H9 (cell line): Measurements from ENCODE around the gene SYNGR2. TPM values are rescaled to one million over a fixed set of nuclear protein-coding genes. Genes with fewer than 3 reads are reported as not detected.

Source experiments
- DNase-seq: peaks from one replicate; pipeline ENCODE4 v3.0.0-alpha.2; 2017
- H2AFZ ChIP-seq: one replicate; pipeline ENCODE4 v1.6.1; 2013; ENCODE audit warnings: mild to moderate bottlenecking, low read length, control low read depth, moderate library complexity
- H2AK5ac ChIP-seq: 2 replicates; pipeline ENCODE4 v1.6.1; 2013; ENCODE audit warnings: low read length, control low read depth, mixed read lengths; ENCODE audit not compliant: insufficient read length
- H2BK120ac ChIP-seq: one replicate; pipeline ENCODE4 v1.6.1; 2013; ENCODE audit warnings: low read depth, mild to moderate bottlenecking, low read length, control low read depth, inconsistent platforms; ENCODE audit not compliant: poor library complexity, severe bottlenecking
- H2BK12ac ChIP-seq: 2 replicates; pipeline ENCODE4 v1.6.1; 2013; ENCODE audit warnings: low read length, control low read depth, mixed read lengths, low read depth; ENCODE audit not compliant: insufficient read length
- H2BK15ac ChIP-seq: 2 replicates; pipeline ENCODE4 v1.6.1; 2013; ENCODE audit warnings: low read depth, low read length, control low read depth
- H2BK20ac ChIP-seq: one replicate; pipeline ENCODE4 v1.6.1; 2013; ENCODE audit warnings: low read depth, mild to moderate bottlenecking, low read length, control low read depth, inconsistent platforms; ENCODE audit not compliant: poor library complexity, severe bottlenecking
- H2BK5ac ChIP-seq: 2 replicates; pipeline ENCODE4 v1.6.1; 2013; ENCODE audit warnings: low read length, control low read depth, mixed read lengths; ENCODE audit not compliant: insufficient read length
- H3K14ac ChIP-seq: 2 replicates; pipeline ENCODE4 v1.6.1; 2013; ENCODE audit warnings: low read length, control low read depth; ENCODE audit not compliant: insufficient read depth
- H3K18ac ChIP-seq: 2 replicates; pipeline ENCODE4 v1.6.1; 2013; ENCODE audit warnings: low read depth, mild to moderate bottlenecking, mixed read lengths, low read length, control low read depth; ENCODE audit not compliant: insufficient read length
- H3K23ac ChIP-seq: 2 replicates; pipeline ENCODE4 v1.6.1; 2013; ENCODE audit warnings: low read length, control low read depth, mixed read lengths, low read depth; ENCODE audit not compliant: insufficient read length
- H3K23me2 ChIP-seq: 2 replicates; pipeline ENCODE4 v1.6.1; 2013; ENCODE audit warnings: low read depth, mild to moderate bottlenecking, mixed read lengths, low read length, control low read depth; ENCODE audit not compliant: insufficient read length, poor library complexity, severe bottlenecking
- H3K27ac ChIP-seq: 2 replicates; pipeline ENCODE4 v1.5.1; 2013; ENCODE audit warnings: low read length, control low read depth, mixed read lengths, low read depth; ENCODE audit not compliant: insufficient read length
- H3K27me3 ChIP-seq: 2 replicates; pipeline ENCODE4 v1.6.1; 2013; ENCODE audit warnings: low read length, control low read depth, inconsistent platforms; ENCODE audit not compliant: insufficient read depth
- H3K4ac ChIP-seq: 2 replicates; pipeline ENCODE4 v1.6.1; 2013; ENCODE audit warnings: low read depth, mild to moderate bottlenecking, control low read depth, inconsistent platforms, low read length, moderate library complexity
- H3K4me1 ChIP-seq: 2 replicates; pipeline ENCODE4 v1.6.1; 2013; ENCODE audit warnings: low read length, control low read depth, inconsistent platforms; ENCODE audit not compliant: insufficient read depth
- H3K4me2 ChIP-seq: 2 replicates; pipeline ENCODE4 v1.6.1; 2013; ENCODE audit warnings: low read length, control low read depth, mixed read lengths; ENCODE audit not compliant: insufficient read length, insufficient read depth
- H3K56ac ChIP-seq: 2 replicates; pipeline ENCODE4 v1.6.1; 2013; ENCODE audit warnings: low read depth, mild to moderate bottlenecking, mixed read lengths, low read length, control low read depth; ENCODE audit not compliant: insufficient read length
- H3K79me1 ChIP-seq: 2 replicates; pipeline ENCODE4 v1.6.1; 2013; ENCODE audit warnings: low read depth, mild to moderate bottlenecking, moderate library complexity, low read length, control low read depth, inconsistent platforms; ENCODE audit not compliant: insufficient read depth, poor library complexity, severe bottlenecking
- H3K79me2 ChIP-seq: 2 replicates; pipeline ENCODE4 v1.6.1; 2013; ENCODE audit warnings: low read length, control low read depth, inconsistent platforms; ENCODE audit not compliant: insufficient read depth
- H3K9ac ChIP-seq: 2 replicates; pipeline ENCODE4 v1.6.1; 2013; ENCODE audit warnings: low read length, control low read depth, mixed read lengths; ENCODE audit not compliant: insufficient read length; ENCODE audit errors: extremely low read depth
- H3K9me3 ChIP-seq: one replicate; pipeline ENCODE4 v1.6.1; 2013; ENCODE audit warnings: low read depth, low read length, inconsistent platforms; ENCODE audit not compliant: control insufficient read depth
- H3T11ph ChIP-seq: one replicate; pipeline ENCODE4 v1.6.1; 2013; ENCODE audit warnings: mild to moderate bottlenecking, low read length, control low read depth, inconsistent platforms
- H4K20me1 ChIP-seq: one replicate; pipeline ENCODE4 v1.6.1; 2013; ENCODE audit not compliant: control insufficient read depth, insufficient read length, insufficient read depth
- H4K5ac ChIP-seq: 2 replicates; pipeline ENCODE4 v1.6.1; 2013; ENCODE audit warnings: low read depth, mild to moderate bottlenecking, mixed read lengths, low read length, control low read depth; ENCODE audit not compliant: insufficient read length
- H4K8ac ChIP-seq: replicated peaks from 2 replicates; pipeline ENCODE4 v1.6.1; 2013; ENCODE audit warnings: low read length, control low read depth, mixed read lengths, low read depth; ENCODE audit not compliant: insufficient read length
- H4K91ac ChIP-seq: 2 replicates; pipeline ENCODE4 v1.6.1; 2013; ENCODE audit warnings: low read depth, mild to moderate bottlenecking, moderate library complexity, mixed read lengths, low read length, control low read depth; ENCODE audit not compliant: insufficient read length
- H3K27ac Mint-ChIP-seq, 3 experiments: 2 replicates in 2 of 3; 3 replicates in 1 of 3; pipeline ENCODE4 v1.8.0; 2020 to 2021; ENCODE audit warnings: mixed read lengths in 3 of 3, mild to moderate bottlenecking in 1 of 3, moderate library complexity in 1 of 3
- H3K27me3 Mint-ChIP-seq: 2 replicates; pipeline ENCODE4 v1.8.0; 2021; ENCODE audit warnings: low read depth, mild to moderate bottlenecking, moderate library complexity, mixed read lengths
- H3K36me3 Mint-ChIP-seq, 3 experiments: 2 replicates in 2 of 3; 3 replicates in 1 of 3; pipeline ENCODE4 v1.8.0; 2020 to 2021; ENCODE audit warnings: low read depth in 3 of 3, mixed read lengths in 3 of 3; ENCODE audit not compliant: insufficient read depth in 1 of 3
- H3K4me1 Mint-ChIP-seq, 2 experiments: 2 replicates each; pipeline ENCODE4 v1.8.0; 2020; ENCODE audit warnings: mixed read lengths in 2 of 2
- H3K4me3 Mint-ChIP-seq, 2 experiments: 2 replicates in 1 of 2; 3 replicates in 1 of 2; pipeline ENCODE4 v1.8.0; 2020 to 2021; ENCODE audit warnings: mild to moderate bottlenecking in 2 of 2, mixed read lengths in 2 of 2, moderate library complexity in 1 of 2
- H3K9me3 Mint-ChIP-seq, 2 experiments: 2 replicates in 1 of 2; 3 replicates in 1 of 2; pipeline ENCODE4 v1.8.0; 2020; ENCODE audit warnings: mild to moderate bottlenecking in 2 of 2, mixed read lengths in 2 of 2, moderate library complexity in 1 of 2
- CTCF ChIP-seq: fragments of 200-600 bp; sonication (generic); conservative IDR thresholded peaks from 3 replicates; pipeline ENCODE4 v1.8.0; 2021; ENCODE audit warnings: antibody characterized with exemption, mild to moderate bottlenecking
- WGBS: extraction: QIAGEN DNeasy Blood & Tissue Kit; methylation state at CpG from one replicate; pipeline ENCODE4 v1.1.7; 2013; ENCODE audit warnings: missing lambda C conversion rate, low lambda C conversion rate, mixed read lengths; ENCODE audit not compliant: insufficient read length; ENCODE audit errors: extremely low coverage; 5-methylcytosine and 5-hydroxymethylcytosine counted together
- total RNA-seq: library from RNA; stranded (reverse); gene quantifications from 2 replicates; pipeline ENCODE4 v1.2.1, GENCODE V29; 2021

Gene SYNGR2
- total RNA-seq, 1 experiment from 2014 or later: 41.0 TPM

DNA sequence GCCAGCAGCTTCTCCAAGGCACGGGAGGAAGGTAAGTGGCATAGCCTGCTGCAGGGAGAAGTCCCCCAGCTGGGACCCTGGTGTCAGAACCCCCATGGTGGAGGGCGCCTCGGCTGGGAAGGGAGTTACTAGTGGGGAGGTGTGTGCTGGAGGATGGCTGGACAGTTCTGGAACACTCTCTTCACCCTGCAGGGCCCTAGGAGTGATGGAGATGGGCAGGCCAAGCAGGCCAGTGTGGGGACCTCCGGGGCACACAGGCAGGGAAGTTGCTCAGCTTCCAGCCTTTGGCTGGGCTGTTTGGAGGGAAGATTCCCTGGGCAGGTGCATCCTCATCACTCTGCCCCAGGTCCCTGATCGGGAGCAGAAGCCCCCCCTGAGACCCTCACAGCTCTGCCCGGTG is 21.5 kb upstream of the SYNGR2 start:
- H3K9me3 Mint-ChIP-seq: no peaks in the 10 kb centered on the region
- H3K23ac ChIP-seq: no peak overlapping the region

More for the DNA sequence above, 21.5 kb upstream of the SYNGR2 start:
- no peak overlapping the region for H4K91ac ChIP-seq
- H4K20me1 ChIP-seq: no peaks in the 10 kb centered on the region
- Mint-ChIP-seq H3K27me3 (peaks cover 2% of the 10 kb centered on the region; the same call in 1 of the 2 replicates), H3K27ac (no peak overlapping the region), H3K4me1 (peaks cover 5 to 9% of the 10 kb centered on the region in 2 experiments; a peak in 3 of 4 replicates), H3K36me3 (no peaks in the 10 kb centered on the region), H3K4me3 (no peak overlapping the region)
- H2BK15ac ChIP-seq: no peak overlapping the region
- H3K9ac ChIP-seq: no peak overlapping the region
- TF ChIP-seq CTCF: no peak
- H3K14ac ChIP-seq: no peak overlapping the region; the same call in 1 of the 2 replicates
- no peaks in the 10 kb centered on the region for H3K79me1 ChIP-seq
- no peaks in the 10 kb centered on the region for H3K4me1 ChIP-seq
- H3K27me3 ChIP-seq: no peaks in the 10 kb centered on the region
- no peak overlapping the region for H4K5ac ChIP-seq
- H3K4me2 ChIP-seq: no peak overlapping the region
- no peak overlapping the region for H2BK20ac ChIP-seq
- no peak overlapping the region for H2AFZ ChIP-seq
- no peak overlapping the region for H2BK120ac ChIP-seq
- H3K27ac ChIP-seq: no peak overlapping the region
- no peak overlapping the region for H3K18ac ChIP-seq
- no peak overlapping the region for H2AK5ac ChIP-seq
- no peak overlapping the region for H2BK12ac ChIP-seq
- no peaks in the 10 kb centered on the region for H3K79me2 ChIP-seq
- H3K9me3 ChIP-seq: no peaks in the 10 kb centered on the region
- no CpG with 5 or more reads among the region's 6 CpGs for WGBS
- no peaks in the 10 kb centered on the region for H3K23me2 ChIP-seq
- no peak overlapping the region for H3T11ph ChIP-seq
- H4K8ac ChIP-seq: no peak overlapping the region
- no peak overlapping the region for H3K4ac ChIP-seq
- no peak overlapping the region for H3K56ac ChIP-seq
- DNase-seq: no peak
- H2BK5ac ChIP-seq: no peak overlapping the region
